ENCODE data around the gene PCSK6. TPM values are rescaled to one million over a fixed set of nuclear protein-coding genes. Genes with fewer than 3 reads are reported as not detected.
"Not testable (repeated sequence)": the region's sequence is repeated elsewhere in the genome, so short reads cannot be mapped to it uniquely, and the experiment has no call there.

Gene PCSK6
- polyA plus RNA-seq, 1 donor: 9.8 TPM

DNA sequence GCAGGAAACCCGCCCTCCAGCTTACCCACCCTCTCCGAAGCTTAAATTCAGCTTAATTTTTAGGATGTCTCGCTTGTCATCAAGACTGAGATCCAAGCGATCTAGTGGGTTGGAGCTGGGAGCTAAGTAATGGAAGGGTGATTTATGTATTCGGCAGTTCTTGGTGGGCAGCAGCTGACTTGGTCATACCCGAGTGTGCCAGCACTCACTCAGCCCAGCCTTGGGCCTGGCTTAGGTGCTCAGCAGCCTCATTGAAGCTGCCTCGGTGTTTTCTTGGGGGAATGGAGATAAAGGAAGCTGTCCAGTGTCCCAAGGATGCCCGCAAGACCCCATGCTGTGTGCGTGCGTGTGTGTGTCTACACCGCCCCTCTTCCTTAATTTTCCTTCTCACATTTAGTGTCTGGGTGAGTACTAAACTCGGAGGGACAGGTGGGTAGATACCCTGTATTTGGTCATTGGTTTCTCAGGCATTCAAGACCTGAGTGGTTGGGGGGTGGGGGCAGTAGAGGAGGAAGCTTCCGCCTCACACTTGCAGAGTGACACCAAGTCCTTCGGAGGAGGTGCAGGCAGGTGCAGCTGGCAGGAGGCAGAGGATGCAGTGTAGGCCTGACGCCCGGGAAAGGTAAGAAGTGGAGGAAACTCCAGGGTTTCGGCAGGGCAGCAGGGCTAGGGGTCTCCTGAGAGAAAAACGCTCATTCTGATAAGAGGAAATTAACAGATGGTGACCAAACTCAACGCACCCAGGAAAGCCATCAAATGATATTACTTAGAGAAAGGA lies 92.8 kb downstream of the PCSK6 start:
- DNase-seq: no peak

DNA sequence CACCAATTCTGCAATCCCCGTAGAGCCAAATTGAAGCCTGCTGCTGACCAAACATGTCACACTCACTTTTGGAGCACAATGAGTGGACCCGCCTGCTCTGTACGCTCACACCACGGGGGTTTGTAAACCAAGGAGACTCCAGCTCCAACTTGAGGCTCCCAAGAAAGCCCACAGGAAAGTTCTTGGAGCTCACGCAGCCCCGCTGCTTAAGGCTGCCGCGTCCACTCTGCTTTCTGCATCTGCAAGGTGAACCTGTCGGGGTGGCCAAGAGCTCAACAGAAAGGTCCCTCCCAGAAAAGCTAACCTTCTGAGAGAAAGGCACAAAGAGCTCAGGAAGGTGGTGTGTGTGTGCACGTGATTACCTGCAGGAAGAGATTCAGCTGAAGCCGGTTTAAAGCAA lies 94.9 kb downstream of the PCSK6 start:
- no peak for DNase-seq

DNA sequence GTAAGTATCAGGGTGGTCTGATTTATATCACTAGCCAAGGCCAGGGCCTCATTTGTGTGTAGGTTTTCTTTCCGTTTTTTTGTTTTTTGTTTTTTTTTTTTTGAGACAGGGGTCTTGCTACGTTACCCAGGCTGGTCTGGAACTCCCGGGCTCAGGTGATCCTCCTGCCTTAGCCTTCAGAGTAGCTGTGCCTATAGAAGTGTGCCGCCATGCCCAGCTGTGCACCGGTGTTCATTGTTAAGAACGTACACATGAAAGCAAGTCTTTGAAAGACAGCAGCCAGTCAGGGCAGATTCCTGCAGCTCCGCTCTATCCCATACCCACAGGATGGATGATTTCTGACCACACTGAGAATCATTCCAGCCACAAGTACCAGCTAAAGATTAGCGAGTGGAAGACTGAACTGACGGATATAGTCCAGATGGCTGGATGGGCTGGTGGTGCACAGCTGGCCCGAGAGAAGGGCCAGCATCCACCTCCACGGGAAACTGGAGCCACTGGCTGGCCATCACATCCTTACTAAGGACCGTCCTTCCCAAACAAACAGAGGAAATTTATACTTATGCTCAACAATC lies 95.4 kb downstream of the PCSK6 start:
- DNase-seq: no peak

DNA sequence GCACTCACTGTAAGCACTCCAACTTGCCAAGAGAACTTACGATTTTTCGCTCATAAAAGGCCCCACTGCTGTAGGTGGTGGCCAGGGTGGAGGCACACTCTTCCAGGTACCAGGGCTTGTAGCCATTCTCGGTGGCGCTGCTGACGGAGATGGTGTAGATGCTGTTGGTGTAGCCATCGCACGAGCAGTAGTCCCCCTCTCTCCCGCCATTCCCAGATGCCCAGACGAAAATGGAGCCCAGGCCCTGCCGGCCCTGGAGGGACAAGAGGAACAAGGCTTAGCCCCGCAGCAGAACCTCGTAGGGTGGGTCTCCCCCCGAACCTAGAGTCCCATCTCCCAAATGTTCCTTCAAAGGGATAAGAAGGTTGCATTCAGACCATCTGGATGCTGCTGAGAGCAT lies 96.3 kb downstream of the PCSK6 start:
- DNase-seq: no peak

DNA sequence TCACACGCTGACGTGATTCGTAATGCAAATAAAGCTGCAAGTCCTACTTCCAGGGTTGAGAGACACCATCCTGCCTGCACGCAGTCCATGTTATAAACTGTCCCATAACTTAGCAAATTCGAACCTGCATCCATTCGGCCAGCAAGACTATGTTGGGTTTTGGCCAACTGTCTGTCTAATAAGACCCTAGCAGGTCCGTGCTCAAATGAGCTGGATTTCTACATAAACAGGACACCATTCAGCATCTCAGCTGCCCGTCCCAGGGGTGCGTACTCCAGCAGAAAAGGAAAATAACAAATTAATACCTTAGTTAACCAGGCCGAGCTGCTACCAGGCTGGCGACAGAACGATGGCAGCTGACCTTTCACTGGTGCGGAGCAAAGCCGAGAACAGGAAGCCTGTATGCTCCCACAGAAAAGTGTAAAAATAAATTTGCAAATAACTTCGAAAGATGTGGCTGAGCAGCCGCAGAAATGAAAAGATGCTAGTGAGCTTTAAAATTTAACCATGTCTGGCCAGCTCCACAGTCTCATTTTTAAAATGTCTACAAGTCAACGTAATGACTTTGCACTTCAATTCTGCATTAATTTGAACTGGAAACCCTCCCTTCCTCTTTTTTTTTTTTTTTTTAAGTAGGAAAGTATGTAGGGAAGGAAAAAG lies 97.4 kb downstream of the PCSK6 start:
- no peak for DNase-seq

DNA sequence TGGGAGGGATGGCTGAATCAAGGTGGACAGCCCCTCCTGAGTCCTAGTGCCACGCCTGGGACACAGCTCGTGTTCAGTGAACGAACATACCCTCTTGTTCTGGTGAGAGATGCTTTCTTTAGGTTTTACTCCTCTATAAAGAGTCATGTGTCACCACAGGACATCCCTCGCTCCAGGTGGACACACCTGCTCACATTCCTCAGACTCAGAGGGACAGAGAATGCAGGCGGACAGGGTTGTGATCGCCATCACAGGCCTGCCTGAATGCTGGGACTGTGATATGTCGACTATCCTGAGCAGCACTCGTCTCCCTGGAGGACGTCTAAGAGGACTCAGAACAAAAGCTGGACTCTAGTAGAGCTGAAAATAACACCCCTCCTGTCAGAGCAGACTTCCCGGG lies 98.1 kb downstream of the PCSK6 start:
- no peak for DNase-seq

DNA sequence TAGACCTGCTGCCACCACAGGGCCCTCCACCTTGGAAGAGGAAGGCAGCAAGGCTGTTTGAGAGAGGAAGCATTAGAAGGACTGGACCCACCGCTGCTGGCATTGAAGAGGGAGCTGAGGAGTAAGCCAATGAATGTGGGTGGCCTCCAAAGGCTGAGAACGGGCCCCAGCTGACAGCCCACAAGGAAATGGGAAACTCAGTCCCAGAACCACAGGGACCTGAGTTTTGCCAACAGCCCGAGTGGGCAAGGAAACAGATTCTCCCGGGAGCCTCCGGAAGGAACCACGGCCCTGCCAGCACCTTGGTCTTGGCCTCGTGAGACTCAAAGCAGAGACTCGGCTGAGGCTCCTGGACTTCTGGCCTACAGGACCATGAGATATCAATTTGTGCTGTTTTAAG lies 99.0 kb downstream of the PCSK6 start:
- no peak for DNase-seq

DNA sequence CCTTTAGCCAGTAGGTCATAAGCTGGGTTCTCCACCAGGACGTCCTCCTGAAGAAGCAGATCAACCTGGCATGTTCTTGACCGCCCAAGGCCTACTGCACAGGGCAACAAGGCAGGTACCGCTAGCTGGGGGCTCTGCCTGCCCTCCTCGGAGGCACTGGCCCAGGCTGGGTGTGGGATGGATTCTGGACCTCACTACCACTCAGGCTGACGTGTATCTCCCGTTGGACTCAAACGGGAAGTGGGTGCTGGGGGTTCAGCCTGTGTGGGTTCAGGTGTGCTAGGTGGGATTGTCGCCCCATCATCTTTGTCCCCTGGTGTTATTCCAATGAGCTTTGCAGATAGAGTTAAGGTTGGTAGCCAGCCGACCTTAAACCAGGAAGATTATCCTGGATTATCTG lies 99.4 kb downstream of the PCSK6 start:
- no peak for DNase-seq

DNA sequence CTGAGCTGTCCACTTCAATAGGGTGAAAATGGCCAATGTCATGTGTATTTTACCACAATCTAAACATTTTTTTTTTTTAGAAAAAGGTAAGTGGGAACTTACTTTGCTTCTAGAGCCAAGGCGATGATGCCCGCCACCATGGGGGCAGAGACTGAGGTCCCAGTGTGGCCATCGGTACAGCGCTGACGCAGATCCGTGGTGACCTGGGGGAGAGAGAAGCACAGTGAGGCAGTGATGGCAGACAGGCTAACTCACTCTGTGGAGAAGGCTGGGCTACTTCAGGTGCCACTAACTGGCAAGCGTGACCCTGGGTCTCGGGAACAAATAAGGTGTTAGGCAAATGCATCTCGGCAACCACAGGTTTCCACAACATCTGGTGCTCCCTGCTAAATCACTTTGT lies 100.1 kb downstream of the PCSK6 start:
- no peak for DNase-seq

DNA sequence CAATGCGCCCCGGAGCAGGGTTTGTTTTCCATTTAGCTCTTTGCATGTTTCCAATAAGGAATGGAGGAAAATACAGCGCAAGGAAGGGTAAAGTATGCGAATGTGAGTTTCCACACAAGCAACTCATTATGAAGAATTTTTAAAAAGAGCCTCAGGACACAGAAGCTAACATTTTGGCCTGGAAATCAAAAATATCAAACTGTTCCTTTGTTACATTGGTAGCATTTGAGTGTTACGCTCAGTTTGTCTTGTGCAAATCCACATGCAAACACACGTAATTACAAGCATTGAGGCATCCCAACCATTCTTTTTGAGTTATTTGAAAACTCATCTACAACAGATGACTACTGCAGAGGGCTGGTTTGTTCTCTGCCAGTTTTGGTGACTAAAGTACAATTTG lies 101.5 kb downstream of the PCSK6 start:
- DNase-seq: no peak

DNA sequence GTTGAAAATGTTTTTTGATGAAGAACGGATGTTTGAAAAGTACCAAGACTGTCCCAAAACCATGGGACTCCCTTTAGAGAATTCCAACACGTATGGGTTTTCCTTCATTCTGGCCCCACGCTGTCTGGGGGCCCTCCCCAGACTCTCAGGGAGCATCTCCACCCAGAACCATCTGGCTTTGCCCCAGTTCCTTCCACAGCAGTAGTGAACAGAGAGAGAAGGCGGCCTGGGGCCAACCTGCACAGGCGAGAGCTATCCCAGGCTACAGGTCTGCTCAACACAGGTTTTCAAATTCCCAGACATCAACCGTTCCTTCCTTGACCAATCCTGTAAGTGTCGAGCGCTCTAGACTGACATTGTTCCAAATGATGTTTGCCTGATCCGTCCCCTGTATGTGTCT lies 101.9 kb downstream of the PCSK6 start:
- no peak for DNase-seq

DNA sequence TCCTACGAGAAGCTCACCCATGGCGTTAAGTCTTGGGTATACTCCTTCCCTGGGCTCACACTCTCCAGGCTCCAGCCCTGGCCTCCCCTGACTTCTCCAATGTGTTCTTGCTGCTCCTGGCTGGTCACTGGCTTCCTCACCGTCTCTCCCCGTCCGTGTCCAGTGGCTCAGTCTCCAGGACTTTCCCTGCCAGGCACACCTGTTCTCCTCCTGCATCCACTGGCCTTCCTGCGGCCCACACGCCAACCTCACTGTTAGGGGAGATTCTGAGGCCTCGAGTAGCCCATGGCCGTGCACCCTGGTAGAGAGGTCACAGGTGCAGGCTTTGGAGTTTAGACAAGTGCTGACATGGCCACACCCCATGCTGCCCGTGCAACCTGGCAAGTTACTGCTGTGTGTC lies 102.5 kb downstream of the PCSK6 start:
- DNase-seq: no peak

DNA sequence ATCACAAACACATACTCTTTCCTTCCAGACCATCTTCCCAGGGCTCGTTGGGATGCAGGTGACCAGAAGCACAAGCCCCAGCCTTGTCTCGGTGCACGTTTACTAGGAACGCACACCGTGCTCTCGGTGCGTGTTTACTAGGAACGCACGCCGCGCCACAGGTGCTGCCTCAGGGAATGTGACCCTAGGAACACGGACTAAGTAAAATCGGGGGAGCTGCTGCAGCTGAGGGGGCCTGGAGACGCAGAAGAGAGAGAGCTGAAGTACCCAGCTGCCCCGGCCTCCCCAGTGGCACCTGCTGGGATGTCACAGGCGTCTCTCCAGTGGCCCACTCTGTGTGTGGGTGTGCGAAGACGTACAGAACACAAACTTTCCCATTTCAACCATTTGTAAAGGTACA lies 103.5 kb downstream of the PCSK6 start:
- no peak for DNase-seq

DNA sequence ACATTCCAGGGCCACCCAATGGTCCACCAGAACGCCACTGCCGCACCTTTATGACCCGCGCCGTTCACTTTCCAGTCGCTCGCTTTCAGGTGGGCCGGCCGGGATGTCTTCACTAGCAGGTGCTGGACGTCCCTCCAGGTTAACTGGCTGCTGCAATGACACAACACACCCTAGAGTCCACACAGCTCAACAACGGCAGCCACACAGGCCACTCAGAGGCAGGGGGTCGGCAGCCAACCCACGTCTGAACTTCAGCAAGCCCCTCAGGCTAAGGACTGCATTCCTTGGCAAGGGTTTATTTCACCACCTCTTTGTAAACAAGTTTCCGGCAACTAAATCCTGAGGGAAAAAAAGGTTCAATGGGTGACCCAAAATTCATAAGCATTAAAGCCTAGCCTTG lies 105.2 kb downstream of the PCSK6 start:
- DNase-seq: no peak

DNA sequence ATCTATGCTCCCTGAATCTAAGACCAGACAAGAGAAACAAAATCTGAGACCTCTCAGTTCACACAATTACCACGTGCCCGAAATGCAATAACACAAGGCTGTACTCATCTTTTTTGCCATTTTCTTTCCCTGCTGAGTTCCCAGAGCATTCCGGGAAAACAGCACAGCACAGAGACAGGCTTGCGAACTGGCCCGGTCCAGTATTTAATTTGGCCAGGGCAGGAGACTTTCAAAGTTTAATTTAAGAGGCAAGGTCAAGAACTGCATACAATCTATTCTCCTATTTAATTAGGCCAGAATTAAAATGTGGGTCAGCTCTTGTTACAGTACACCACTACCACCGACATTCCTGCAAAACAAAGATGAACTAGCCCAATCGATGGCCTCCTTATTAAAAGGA lies 107.0 kb downstream of the PCSK6 start:
- DNase-seq: no peak

DNA sequence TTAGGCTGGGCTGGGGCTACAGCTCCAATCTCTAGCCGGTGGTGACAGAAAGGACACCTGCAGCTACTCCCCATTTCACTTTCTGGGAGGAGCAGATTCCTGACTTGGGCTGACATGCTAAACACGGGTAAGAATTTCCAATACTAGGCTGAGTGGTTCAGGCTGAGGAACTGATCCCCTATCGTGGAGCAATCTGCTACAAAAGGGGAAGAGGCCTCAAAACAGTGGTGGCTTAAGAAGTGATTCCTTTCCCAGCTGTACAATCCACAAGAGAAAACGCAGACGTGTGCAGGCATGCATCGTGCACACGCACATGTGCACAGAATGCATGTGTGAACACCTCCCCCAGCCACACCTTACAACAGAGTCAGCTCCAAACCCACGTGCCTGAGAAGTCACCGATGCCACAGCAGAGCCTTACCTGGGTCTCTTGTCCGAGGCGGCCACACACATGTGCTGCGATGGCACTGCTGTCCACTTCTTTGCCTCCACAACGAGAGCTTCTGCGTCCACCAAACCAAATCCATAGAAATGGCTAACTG lies 107.8 kb downstream of the PCSK6 start:
- no peak for DNase-seq

DNA sequence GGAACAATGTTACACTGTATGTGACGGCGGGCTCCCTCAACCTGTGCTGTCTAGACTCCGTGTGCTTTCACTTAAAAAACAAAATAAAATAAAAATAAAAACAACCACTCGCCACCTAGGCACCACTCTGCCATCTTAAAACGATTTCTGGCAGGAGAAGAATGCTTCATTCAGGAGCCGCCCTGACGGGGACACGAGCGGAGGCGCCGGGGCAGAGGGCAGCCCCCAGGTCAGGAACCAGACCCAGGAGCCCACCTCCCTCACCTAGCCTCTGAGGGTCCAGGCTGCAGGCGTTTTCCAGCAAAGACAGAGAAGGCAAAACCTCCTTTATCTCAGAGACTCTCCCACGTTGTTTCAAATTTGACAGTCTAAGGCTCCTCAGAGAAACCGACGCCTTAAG lies 109.4 kb downstream of the PCSK6 start:
- no peak for DNase-seq

DNA sequence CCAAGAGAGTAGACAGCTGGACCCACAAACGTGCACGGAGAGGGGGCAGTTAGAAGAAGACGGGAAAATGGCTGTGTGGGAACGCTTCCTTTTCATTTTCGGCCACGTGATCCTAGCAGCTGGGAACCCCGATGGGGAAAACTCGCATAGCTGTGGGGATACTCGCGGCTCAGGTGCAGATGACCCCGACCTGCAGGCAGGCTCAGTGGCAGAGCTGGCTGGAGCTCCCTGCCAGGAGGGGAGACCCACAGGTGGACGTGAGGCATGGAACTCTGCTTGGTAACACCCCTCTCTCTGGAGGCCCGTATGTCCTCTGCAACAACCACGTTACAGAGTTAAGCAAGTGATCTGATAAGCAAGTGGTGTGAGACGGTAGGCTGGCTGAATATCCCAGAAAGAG lies 109.9 kb downstream of the PCSK6 start:
- no peak for DNase-seq

DNA sequence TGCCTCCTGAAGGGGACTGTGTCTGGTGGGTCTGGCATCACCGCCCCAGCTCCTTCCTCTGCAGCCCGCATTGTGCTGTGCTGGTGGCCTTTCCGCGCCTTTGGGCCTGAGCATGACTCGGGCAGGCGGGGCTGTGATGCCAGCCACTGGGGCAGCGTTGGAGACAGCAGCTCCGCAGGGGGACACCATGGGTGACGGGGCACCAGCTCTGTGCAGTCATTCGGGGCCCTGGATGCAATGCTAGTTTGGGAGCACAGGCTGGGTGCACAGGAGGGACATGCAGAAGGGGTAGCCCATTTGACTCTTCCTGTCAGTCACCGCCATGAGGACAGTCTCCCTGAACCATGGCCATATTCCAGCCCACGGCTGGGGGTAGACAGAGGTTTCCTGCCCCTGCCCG lies 110.6 kb downstream of the PCSK6 start:
- DNase-seq: no peak

DNA sequence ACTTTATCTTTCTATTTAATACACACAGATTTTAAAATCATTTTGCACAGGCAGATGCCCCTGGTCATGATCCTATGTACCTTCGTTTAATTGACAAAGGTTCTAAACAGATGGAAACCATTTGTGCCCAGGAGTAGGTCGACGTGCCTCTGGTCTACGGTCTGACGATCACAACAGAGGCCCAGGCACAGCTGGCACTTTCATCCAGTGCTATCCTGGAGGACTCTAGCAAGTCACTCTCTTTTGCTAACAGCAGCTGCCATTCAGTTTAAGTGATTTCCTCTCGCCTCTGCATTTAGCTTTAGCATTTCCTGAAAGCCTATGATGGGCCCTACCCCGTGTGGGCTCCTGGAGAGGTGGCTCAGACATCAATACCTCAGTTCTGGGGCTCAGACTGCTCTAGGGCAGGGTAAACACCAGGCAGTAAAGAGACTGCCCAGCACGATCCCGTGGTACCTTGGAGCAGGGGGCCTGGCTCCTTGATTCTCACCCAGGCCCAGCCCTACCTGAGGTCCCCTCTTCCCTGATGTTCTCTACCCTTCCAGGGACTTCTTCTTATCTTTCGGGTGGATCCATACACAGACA lies 111.2 kb downstream of the PCSK6 start:
- DNase-seq: no peak

DNA sequence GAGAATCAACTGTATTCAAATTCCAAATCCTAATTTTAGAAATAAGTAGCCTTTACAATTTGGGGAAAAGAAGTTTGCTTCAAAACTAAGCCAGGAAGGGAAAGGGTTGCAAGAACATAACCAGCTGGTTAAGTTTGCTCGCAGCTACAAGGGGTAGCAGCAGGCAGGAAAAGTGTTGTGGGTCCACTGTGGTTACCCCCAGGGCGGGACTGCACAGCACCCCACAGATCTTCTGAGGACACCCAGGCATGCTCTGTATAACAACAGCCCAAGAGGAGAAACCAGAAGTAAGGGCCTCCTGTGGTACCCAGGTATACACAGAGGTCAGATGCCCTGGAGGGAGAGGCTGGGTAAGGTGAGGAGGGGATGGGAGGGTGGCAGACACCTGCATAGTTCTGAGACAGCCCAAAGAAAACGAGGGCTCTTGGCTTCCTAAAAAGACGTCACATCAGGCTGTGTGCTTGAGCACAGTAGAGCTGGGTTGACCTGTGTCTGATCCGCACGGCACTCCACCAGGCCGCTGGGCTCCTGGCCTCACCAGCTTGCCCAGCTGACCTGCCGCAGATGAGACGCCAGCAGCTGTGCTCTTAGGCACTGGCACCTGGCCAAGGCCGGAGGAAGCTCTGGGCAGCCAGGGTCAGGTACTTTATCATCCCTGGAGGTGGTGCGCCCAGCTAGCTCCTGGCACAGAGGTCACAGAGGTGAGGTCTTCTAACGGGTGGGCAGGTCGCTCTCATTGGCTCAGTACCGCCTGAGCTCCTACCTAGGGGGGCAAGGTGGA lies 112.7 kb downstream of the PCSK6 start:
- DNase-seq: no peak

DNA sequence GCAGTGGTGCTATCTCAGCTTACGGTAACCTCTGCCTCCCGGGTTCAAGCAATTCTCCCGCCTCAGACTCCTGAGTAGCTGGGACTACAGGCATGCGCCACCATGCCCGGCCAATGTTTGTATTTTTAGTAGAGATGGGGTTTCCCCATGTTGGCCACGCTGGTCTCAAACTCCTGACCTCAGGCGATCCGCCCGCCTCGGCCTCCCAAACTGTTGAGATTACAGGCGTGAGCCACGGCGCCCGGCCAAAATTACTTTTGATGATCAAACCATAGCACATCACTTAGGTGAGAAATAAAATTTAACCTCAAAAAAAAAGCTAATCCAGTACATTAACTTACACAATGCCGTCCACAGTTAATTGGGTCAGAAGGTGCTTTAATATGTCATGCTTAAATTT lies 114.5 kb downstream of the PCSK6 start:
- not testable (repeated sequence) for DNase-seq

DNA sequence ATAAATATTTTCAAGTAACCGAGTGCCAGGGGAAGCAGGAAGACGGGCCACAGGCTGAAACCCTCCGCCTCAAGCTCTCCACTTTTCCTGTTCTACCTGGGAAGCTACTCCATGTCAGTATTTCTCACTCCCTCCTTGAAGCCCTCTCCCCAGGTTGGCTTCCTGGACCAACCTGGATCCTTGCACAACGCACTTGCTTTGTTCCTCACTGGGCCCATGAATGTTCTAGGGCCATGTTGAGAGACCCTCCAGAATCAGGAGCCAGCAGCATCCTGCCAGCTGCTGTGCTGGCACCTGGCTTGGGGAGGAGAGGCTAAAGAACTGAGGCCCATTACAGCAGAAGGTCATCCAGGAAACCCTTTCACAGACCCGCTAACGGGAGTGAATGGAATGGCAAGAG lies 115.2 kb downstream of the PCSK6 start:
- no peak for DNase-seq

Measured in hindlimb muscle (tissue), 1 donor.